Subcutaneous abdominal adipose tissue (tissue), 5 donors: ENCODE data around the gene IMP4.

Source experiments
- H3K27ac ChIP-seq: one replicate; pipeline ENCODE4 v1.7.0; 2013; ENCODE audit warnings: low read depth, mild to moderate bottlenecking, inconsistent platforms, low read length, moderate library complexity
- H3K27me3 ChIP-seq, 5 donors: one replicate each; pipeline ENCODE4 v1.7.0; 2013; ENCODE audit warnings: low read length in 5 of 5, inconsistent platforms in 1 of 5; ENCODE audit not compliant: control insufficient read depth in 5 of 5, insufficient read depth in 4 of 5
- H3K36me3 ChIP-seq, 5 donors: one replicate each; pipeline ENCODE4 v1.7.0; 2013; ENCODE audit warnings: low read length in 5 of 5; ENCODE audit not compliant: control insufficient read depth in 5 of 5, insufficient read depth in 5 of 5
- H3K4me1 ChIP-seq, 5 donors: one replicate each; pipeline ENCODE4 v1.7.0; 2013; ENCODE audit warnings: low read length in 5 of 5, mild to moderate bottlenecking in 3 of 5, moderate library complexity in 1 of 5; ENCODE audit not compliant: control insufficient read depth in 5 of 5, insufficient read depth in 5 of 5
- H3K4me3 ChIP-seq, 5 donors: one replicate each; pipeline ENCODE4 v1.7.0; 2013; ENCODE audit warnings: low read length in 5 of 5, low read depth in 1 of 5
- H3K9ac ChIP-seq, 5 donors: one replicate each; pipeline ENCODE4 v1.7.0; 2013; ENCODE audit warnings: low read length in 5 of 5, mild to moderate bottlenecking in 4 of 5, moderate library complexity in 3 of 5
- H3K9me3 ChIP-seq, 5 donors: one replicate each; pipeline ENCODE4 v1.7.0; 2013; ENCODE audit warnings: low read length in 5 of 5; ENCODE audit not compliant: control insufficient read depth in 5 of 5
- donor health status: healthy.
- donor health status: healthy.
- donor health status: healthy.
- donor health status: healthy.
- donor health status: healthy.

IMP4 gene

GRCh38 chr2:130393318-130393910 is 50.7 kb downstream of the IMP4 start:
- no peaks in the 10 kb centered on the region for H3K27me3 ChIP-seq
- no peak overlapping the region for H3K4me3 ChIP-seq
- H3K36me3 ChIP-seq: no peaks in the 10 kb centered on the region
- H3K9me3 ChIP-seq: no peaks in the 10 kb centered on the region
- H3K27ac ChIP-seq: no peak overlapping the region
- peaks cover 2 to 29% (median 26%) of the 10 kb centered on the region in 5 donors for H3K4me1 ChIP-seq
- H3K9ac ChIP-seq: no peak overlapping the region
